PC-9 (cell line): ENCODE results near the gene ELK4.

Source experiments
- CTCF ChIP-seq: fragments of 200-600 bp; sonication (generic); conservative IDR thresholded peaks from 2 replicates; pipeline ENCODE4 v1.6.1; 2017; ENCODE audit warnings: mixed run types, antibody characterized with exemption, mild to moderate bottlenecking, moderate library complexity
- EZH2 ChIP-seq: fragments of 200-600 bp; sonication (generic); IDR thresholded peaks from 2 replicates; pipeline ENCODE4 v1.8.0; 2017; ENCODE audit warnings: antibody characterized with exemption, low read depth

DNA sequence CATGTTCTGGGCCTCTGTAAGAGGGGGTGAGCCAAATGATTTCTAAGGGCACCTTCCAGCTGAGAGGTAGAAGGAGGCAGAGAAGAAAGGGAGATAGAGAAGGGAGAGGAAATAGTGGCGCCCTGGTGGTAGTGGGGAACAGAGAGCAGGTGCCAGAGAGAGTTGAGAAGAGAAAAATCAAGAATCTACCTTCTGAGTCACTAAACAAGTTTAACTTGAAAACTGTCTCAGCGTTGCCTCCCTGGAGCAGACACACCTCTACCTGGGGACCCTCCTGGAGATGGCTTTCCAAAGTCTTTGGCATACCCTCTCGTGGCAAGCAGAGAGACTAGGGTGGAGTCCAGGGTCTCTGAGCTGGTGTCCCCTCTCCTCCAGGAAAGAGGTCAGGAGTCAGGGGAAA, 49.6 kb upstream of the ELK4 start:
- TF ChIP-seq CTCF (no peak), EZH2 (no peak)
